IMR-90 (cell line): ENCODE results near the gene ASTN2.

Experiments
- MXI1 ChIP-seq: IDR thresholded peaks from 2 replicates; pipeline ENCODE4 v1.6.1; 2012; ENCODE audit warnings: low read depth, mild to moderate bottlenecking, low read length, moderate library complexity, borderline replicate concordance
- POLR2A ChIP-seq: IDR thresholded peaks from 2 replicates; pipeline ENCODE4 v1.6.1; 2012; ENCODE audit warnings: mild to moderate bottlenecking, low read depth, low read length
- RAD21 ChIP-seq: IDR thresholded peaks from 2 replicates; pipeline ENCODE4 v1.6.1; 2012; ENCODE audit warnings: low read length, improper control_type of control experiment
- RFX5 ChIP-seq: IDR thresholded peaks from 2 replicates; pipeline ENCODE4 v1.8.0; 2012; ENCODE audit warnings: low read depth, mild to moderate bottlenecking, low read length, moderate library complexity
- SMC3 ChIP-seq: fragments of 150-350 bp; IDR thresholded peaks from 2 replicates; pipeline ENCODE4 v1.6.1; 2016; ENCODE audit warnings: low read depth, mild to moderate bottlenecking, antibody characterized with exemption, low read length, moderate library complexity
- TF ChIP-seq, protein P1 (sequence below): conservative IDR thresholded peaks from 2 replicates; pipeline ENCODE4 v1.5.1; 2012; ENCODE audit warnings: mild to moderate bottlenecking, low read depth, low read length, improper control_type of control experiment
- TF ChIP-seq, protein P2 (sequence below): fragments of 150-350 bp; IDR thresholded peaks from 2 replicates; pipeline ENCODE4 v1.6.1; 2017; ENCODE audit warnings: mild to moderate bottlenecking, antibody characterized with exemption, low read length, low read depth

DNA sequence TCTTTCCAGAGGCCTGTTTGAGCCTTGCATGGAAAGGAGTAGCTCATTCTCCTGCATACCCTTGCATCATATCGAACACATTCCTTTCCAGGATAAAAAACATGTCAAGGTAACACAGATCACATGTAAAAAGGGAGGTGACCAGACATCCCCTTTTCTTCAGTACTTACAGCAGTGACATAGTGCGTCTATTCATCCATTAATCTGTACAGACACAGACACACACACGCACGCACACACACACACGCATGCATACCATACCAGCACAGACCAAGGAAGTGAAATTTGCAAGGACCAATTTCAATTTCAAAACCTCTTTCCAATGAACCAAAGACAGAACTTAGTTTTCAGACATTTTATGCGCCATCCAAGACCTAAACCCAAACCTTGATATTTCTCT is 1005.2 kb downstream of the ASTN2 start:
- TF ChIP-seq, protein P1, sequence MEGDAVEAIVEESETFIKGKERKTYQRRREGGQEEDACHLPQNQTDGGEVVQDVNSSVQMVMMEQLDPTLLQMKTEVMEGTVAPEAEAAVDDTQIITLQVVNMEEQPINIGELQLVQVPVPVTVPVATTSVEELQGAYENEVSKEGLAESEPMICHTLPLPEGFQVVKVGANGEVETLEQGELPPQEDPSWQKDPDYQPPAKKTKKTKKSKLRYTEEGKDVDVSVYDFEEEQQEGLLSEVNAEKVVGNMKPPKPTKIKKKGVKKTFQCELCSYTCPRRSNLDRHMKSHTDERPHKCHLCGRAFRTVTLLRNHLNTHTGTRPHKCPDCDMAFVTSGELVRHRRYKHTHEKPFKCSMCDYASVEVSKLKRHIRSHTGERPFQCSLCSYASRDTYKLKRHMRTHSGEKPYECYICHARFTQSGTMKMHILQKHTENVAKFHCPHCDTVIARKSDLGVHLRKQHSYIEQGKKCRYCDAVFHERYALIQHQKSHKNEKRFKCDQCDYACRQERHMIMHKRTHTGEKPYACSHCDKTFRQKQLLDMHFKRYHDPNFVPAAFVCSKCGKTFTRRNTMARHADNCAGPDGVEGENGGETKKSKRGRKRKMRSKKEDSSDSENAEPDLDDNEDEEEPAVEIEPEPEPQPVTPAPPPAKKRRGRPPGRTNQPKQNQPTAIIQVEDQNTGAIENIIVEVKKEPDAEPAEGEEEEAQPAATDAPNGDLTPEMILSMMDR = no peak
- TF ChIP-seq RFX5 (no peak), RAD21 (no peak), MXI1 (no peak), SMC3 (no peak), POLR2A (no peak)
- TF ChIP-seq, protein P2, sequence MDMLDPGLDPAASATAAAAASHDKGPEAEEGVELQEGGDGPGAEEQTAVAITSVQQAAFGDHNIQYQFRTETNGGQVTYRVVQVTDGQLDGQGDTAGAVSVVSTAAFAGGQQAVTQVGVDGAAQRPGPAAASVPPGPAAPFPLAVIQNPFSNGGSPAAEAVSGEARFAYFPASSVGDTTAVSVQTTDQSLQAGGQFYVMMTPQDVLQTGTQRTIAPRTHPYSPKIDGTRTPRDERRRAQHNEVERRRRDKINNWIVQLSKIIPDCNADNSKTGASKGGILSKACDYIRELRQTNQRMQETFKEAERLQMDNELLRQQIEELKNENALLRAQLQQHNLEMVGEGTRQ = no peak
